SK-N-SH (cell line): ENCODE data around the gene SH3BP4. TPM values are rescaled to one million over a fixed set of nuclear protein-coding genes. Genes with fewer than 3 reads are reported as not detected.

ENCODE experiments used
- CTCF ChIA-PET: fragments of 300-600, 350-600 bp; formaldehyde crosslinking; extraction: SDS; loops from one replicate; lab custom pipeline; 2021; lab: Yijun Ruan, JAX
- POLR2A ChIA-PET: fragments of 350-600 bp; sonication (Branson Sonifier 250); formaldehyde crosslinking; extraction: SDS; loops from one replicate; lab custom pipeline; 2020; ENCODE audit warnings: antibody characterized with exemption, inconsistent platforms; lab: Yijun Ruan, JAX
- DNase-seq: peaks from one replicate; pipeline ENCODE4 v3.0.0; 2012
- H2AFZ ChIP-seq: fragments of 200-600 bp; sonication (generic); 2 replicates; pipeline ENCODE4 v1.8.1; 2016; ENCODE audit warnings: antibody characterized with exemption, mild to moderate bottlenecking, low read depth
- H3F3A ChIP-seq: fragments of 200-600 bp; sonication (generic); replicated peaks from 2 replicates; pipeline ENCODE3; 2016; ENCODE audit warnings: antibody characterized with exemption, mild to moderate bottlenecking; ENCODE audit not compliant: insufficient read depth
- H3K27ac ChIP-seq, 2 experiments: fragments of 200-500 bp in 1 of 2; fragments of 200-600 bp in 1 of 2; sonication (Bioruptor generic) in 1 of 2; sonication (generic), shearing (Covaris generic) in 1 of 2; 2 replicates each; pipeline versions ENCODE4 v1.5.1 to v1.6.1; 2014 to 2016; ENCODE audit warnings: low read depth in 2 of 2, inconsistent platforms in 1 of 2, low read length in 1 of 2, mild to moderate bottlenecking in 1 of 2, mixed read lengths in 1 of 2
- H3K27me3 ChIP-seq: fragments of 200-600 bp; sonication (generic), shearing (Covaris generic); 2 replicates; pipeline ENCODE4 v1.6.1; 2016; ENCODE audit warnings: mixed run types; ENCODE audit not compliant: insufficient read depth
- H3K36me3 ChIP-seq, 2 experiments: fragments of 200-500 bp in 1 of 2; fragments of 200-600 bp in 1 of 2; sonication (Bioruptor generic) in 1 of 2; sonication (generic) in 1 of 2; replicated peaks in 1 of 2; 2 replicates each; pipeline versions ENCODE3 to v1.5.1; 2014 to 2016; ENCODE audit warnings: low read length in 1 of 2, mild to moderate bottlenecking in 1 of 2; ENCODE audit not compliant: insufficient read depth in 2 of 2, control insufficient read depth in 1 of 2
- H3K4me1 ChIP-seq, 2 experiments: fragments of 200-500 bp in 1 of 2; fragments of 200-600 bp in 1 of 2; sonication (Bioruptor generic) in 1 of 2; sonication (generic), shearing (Covaris generic) in 1 of 2; 2 replicates each; pipeline versions ENCODE4 v1.5.1 to v1.6.1; 2014 to 2016; ENCODE audit warnings: low read depth in 1 of 2, low read length in 1 of 2, mixed run types in 1 of 2; ENCODE audit not compliant: insufficient read depth in 2 of 2, control insufficient read depth in 1 of 2
- H3K4me2 ChIP-seq: fragments of 200-600 bp; sonication (generic), shearing (Covaris generic); 2 replicates; pipeline ENCODE4 v1.6.1; 2017; ENCODE audit warnings: mixed run types
- H3K4me3 ChIP-seq, 2 experiments: fragments of 200-500 bp in 1 of 2; fragments of 200-600 bp in 1 of 2; sonication (Bioruptor generic) in 1 of 2; sonication (generic), shearing (Covaris generic) in 1 of 2; 2 replicates each; pipeline versions ENCODE4 v1.5.1 to v1.8.1; 2014 to 2016; ENCODE audit warnings: low read depth in 2 of 2, inconsistent platforms in 1 of 2, low read length in 1 of 2, mild to moderate bottlenecking in 1 of 2, mixed read lengths in 1 of 2, moderate library complexity in 1 of 2
- H3K79me2 ChIP-seq: fragments of 200-600 bp; sonication (generic); 2 replicates; pipeline ENCODE4 v1.8.1; 2017; ENCODE audit warnings: mild to moderate bottlenecking; ENCODE audit not compliant: insufficient read depth
- H3K9ac ChIP-seq: fragments of 200-600 bp; sonication (generic); 2 replicates; pipeline ENCODE4 v1.6.1; 2017; ENCODE audit warnings: mixed run types
- H3K9me2 ChIP-seq: fragments of 200-600 bp; sonication (generic); 2 replicates; pipeline ENCODE4 v1.6.1; 2017; ENCODE audit warnings: mixed run types
- H3K9me3 ChIP-seq: fragments of 200-600 bp; sonication (generic); 2 replicates; pipeline ENCODE4 v1.6.1; 2017; ENCODE audit warnings: mixed run types, mild to moderate bottlenecking, moderate library complexity
- H4K20me1 ChIP-seq: fragments of 200-600 bp; sonication (generic); 2 replicates; pipeline ENCODE4 v1.6.1; 2017; ENCODE audit warnings: mild to moderate bottlenecking, mixed run types; ENCODE audit not compliant: insufficient read depth
- CHD2 ChIP-seq: fragments of 150-350 bp; IDR thresholded peaks from 2 replicates; pipeline ENCODE4 v1.6.1; 2018; ENCODE audit warnings: low read length; ENCODE audit not compliant: partially characterized antibody
- EP300 ChIP-seq, 2 experiments: IDR thresholded peaks; 2 replicates each; pipeline versions ENCODE4 v1.4.0 to v1.6.1; 2012; ENCODE audit warnings: borderline replicate concordance in 1 of 2, low read depth in 1 of 2, low read length in 1 of 2
- EZH2phosphoT487 ChIP-seq: fragments of 200-600 bp; sonication (generic); IDR thresholded peaks from 2 replicates; pipeline ENCODE4 v1.6.1; 2017; ENCODE audit warnings: low read depth, mixed run types, mild to moderate bottlenecking, antibody characterized with exemption, moderate library complexity, borderline replicate concordance
- FOXJ3 ChIP-seq: sonication (generic); formaldehyde crosslinking; IDR thresholded peaks from 2 replicates; pipeline ENCODE4 v1.5.1; 2020; ENCODE audit warnings: mild to moderate bottlenecking, missing genetic modification reagents
- FOXM1 ChIP-seq: IDR thresholded peaks from 2 replicates; pipeline ENCODE4 v1.4.0; 2012; ENCODE audit warnings: low read depth, mild to moderate bottlenecking
- MEF2A ChIP-seq: IDR thresholded peaks from 2 replicates; pipeline ENCODE4 v1.4.0; 2012; ENCODE audit warnings: low read depth, borderline replicate concordance
- NRF1 ChIP-seq: IDR thresholded peaks from 2 replicates; pipeline ENCODE4 v1.6.1; 2012; ENCODE audit warnings: low read depth, mild to moderate bottlenecking, low read length
- PBX3 ChIP-seq: IDR thresholded peaks from 2 replicates; pipeline ENCODE4; 2012
- RCOR1 ChIP-seq: fragments of 150-350 bp; IDR thresholded peaks from 2 replicates; pipeline ENCODE4 v1.6.1; 2017; ENCODE audit warnings: antibody characterized with exemption, low read length
- REST ChIP-seq: IDR thresholded peaks from 2 replicates; pipeline ENCODE4 v1.6.1; 2012; ENCODE audit warnings: mild to moderate bottlenecking, low read depth, low read length, moderate library complexity
- RXRA ChIP-seq: IDR thresholded peaks from 2 replicates; pipeline ENCODE4 v1.4.0; 2012; ENCODE audit warnings: low read depth, mild to moderate bottlenecking, borderline replicate concordance
- SMC3 ChIP-seq: IDR thresholded peaks from 2 replicates; pipeline ENCODE4 v1.6.1; 2012; ENCODE audit warnings: low read depth, low read length, improper control_type of control experiment
- TAF1 ChIP-seq: IDR thresholded peaks from 2 replicates; pipeline ENCODE4 v1.6.1; 2012; ENCODE audit warnings: low read depth, mild to moderate bottlenecking, low read length, moderate library complexity, borderline replicate concordance
- TCF12 ChIP-seq: IDR thresholded peaks from 2 replicates; pipeline ENCODE4 v1.4.0; 2012
- TEAD4 ChIP-seq: IDR thresholded peaks from 2 replicates; pipeline ENCODE4 v1.4.0; 2012; ENCODE audit warnings: mild to moderate bottlenecking, borderline replicate concordance; ENCODE audit not compliant: insufficient read depth
- YY1 ChIP-seq: IDR thresholded peaks from 2 replicates; pipeline ENCODE4 v1.4.0; 2012; ENCODE audit warnings: low read depth, mild to moderate bottlenecking
- ZBTB33 ChIP-seq: IDR thresholded peaks from 2 replicates; pipeline ENCODE4 v1.4.0; 2012; ENCODE audit warnings: low read depth, borderline replicate concordance
- WGBS: methylation state at CpG from one replicate; pipeline ENCODE4 v1.1.6; 2017; ENCODE audit warnings: low lambda C conversion rate; 5-methylcytosine and 5-hydroxymethylcytosine counted together
- polyA plus RNA-seq, 3 experiments: library from polyadenylated mRNA; depleted of rRNA; stranded (reverse); fragments of >200 nt; gene quantifications; 2 replicates each; pipeline ENCODE4 v1.2.3, GENCODE V29; 2012

The SH3BP4 gene
- polyA plus RNA-seq, 1 of the 3 experiments (the other 2 are of a cell fraction): 27.7 TPM

GRCh38 chr2:234976479-234977227 lies 24.8 kb downstream of the SH3BP4 start (continued):
- TF ChIP-seq REST: no peak
- TF ChIP-seq NRF1: no peak
- no peak for TF ChIP-seq SMC3
- TF ChIP-seq YY1: no peak
- TF ChIP-seq EP300 (IDR thresholded peaks at IDR 0.05; ENCODE audit: borderline replicate concordance in 1 of 2, low read depth in 1 of 2, low read length in 1 of 2): no peak
- TF ChIP-seq RXRA: no peak
- TF ChIP-seq RCOR1: no peak
- no peak for TF ChIP-seq TAF1
- no peak for TF ChIP-seq ZBTB33
- no peak for TF ChIP-seq TEAD4
- TF ChIP-seq, all 33 proteins: peak for 0

GRCh38 chr2:234977228-234977679 lies 25.4 kb downstream of the SH3BP4 start:
- peak overlapping the region in 1 of 2 experiments; percentile 34; a peak in 2 of 4 replicates for H3K27ac ChIP-seq
- 94% methylated on average over 12 of the region's 12 CpGs for WGBS
- no peaks in the 10 kb centered on the region for H3K9me3 ChIP-seq
- POLR2A ChIA-PET: interaction anchor here (1.2 kb wide), 1 partner anchor 24 kb away, joined by 3 read pairs; no protein-coding TSS in a partner anchor
- no peak for DNase-seq
- H3K9me2 ChIP-seq: no peaks in the 10 kb centered on the region
- H3F3A ChIP-seq: peaks cover 28% of the 10 kb centered on the region
- no peak overlapping the region for H3K9ac ChIP-seq
- H4K20me1 ChIP-seq: 0 out of 2 replicates have a peak, but pooled peaks cover 4% of the 10 kb centered on the region
- no peak overlapping the region for H3K4me3 ChIP-seq
- CTCF ChIA-PET: interaction anchor here (1.4 kb wide), 1 partner anchor 29 kb away, joined by 4 read pairs; no protein-coding TSS in a partner anchor
- H3K36me3 ChIP-seq: peaks cover 0 to 21% of the 10 kb centered on the region in 2 experiments
- peaks cover 93% of the 10 kb centered on the region for H3K79me2 ChIP-seq
- H3K27me3 ChIP-seq: no peaks in the 10 kb centered on the region
- no peak overlapping the region for H3K4me2 ChIP-seq
- H3K4me1 ChIP-seq: peaks cover 45 to 53% of the 10 kb centered on the region in 2 experiments; a peak in 3 of 4 replicates
- no peak overlapping the region for H2AFZ ChIP-seq
- TF ChIP-seq CHD2: no peak
- TF ChIP-seq REST: no peak
- no peak for TF ChIP-seq FOXM1
- TF ChIP-seq TCF12: no peak
- TF ChIP-seq FOXJ3 (CRISPR knock-in tag): no peak
- TF ChIP-seq MEF2A: no peak
- no peak for TF ChIP-seq PBX3
- TF ChIP-seq EZH2phosphoT487: no peak
